IPS DF 4.7 (cell line): ENCODE measurements around the gene SYNDIG1L.

Experiments used
- DNase-seq: peaks from one replicate; pipeline ENCODE4 v3.0.0-alpha.2; 2013; ENCODE audit warnings: low spot score; ENCODE audit errors: extremely low read depth

Gene SYNDIG1L

GRCh38 chr14:74362361-74362915 is 63.6 kb downstream of the SYNDIG1L start:
- DNase-seq: peak; percentile 92

GRCh38 chr14:74360163-74360562 is 65.8 kb downstream of the SYNDIG1L start:
- DNase-seq: no peak

GRCh38 chr14:74358176-74358829 is 67.7 kb downstream of the SYNDIG1L start:
- DNase-seq: no peak

- no peak for DNase-seq
Measured at GRCh38 chr14:74357585-74357984, 68.4 kb downstream of the SYNDIG1L start.

GRCh38 chr14:74356892-74357575 is 69.0 kb downstream of the SYNDIG1L start:
- no peak for DNase-seq
